Glutamatergic neuron (in vitro differentiated cells): ENCODE data around the gene MAGI1. TPM values are rescaled to one million over a fixed set of nuclear protein-coding genes. Genes with fewer than 3 reads are reported as not detected.

Experiments used
- DNase-seq: peaks from one replicate; pipeline ENCODE4 v3.0.0; 2022
- H3K27ac Mint-ChIP-seq: one replicate; pipeline ENCODE4 v1.8.0; 2020; ENCODE audit warnings: mild to moderate bottlenecking, mixed read lengths, inconsistent platforms; ENCODE audit not compliant: unreplicated experiment
- H3K27me3 Mint-ChIP-seq: one replicate; pipeline ENCODE4 v1.8.0; 2020; ENCODE audit warnings: mild to moderate bottlenecking, moderate library complexity, mixed read lengths, inconsistent platforms; ENCODE audit not compliant: unreplicated experiment
- H3K36me3 Mint-ChIP-seq: one replicate; pipeline ENCODE4 v1.8.0; 2020; ENCODE audit warnings: mild to moderate bottlenecking, mixed read lengths, inconsistent platforms; ENCODE audit not compliant: unreplicated experiment
- H3K4me1 Mint-ChIP-seq: one replicate; pipeline ENCODE4 v1.8.0; 2020; ENCODE audit warnings: mild to moderate bottlenecking, low read depth, mixed read lengths, inconsistent platforms; ENCODE audit not compliant: unreplicated experiment
- H3K4me3 Mint-ChIP-seq: one replicate; pipeline ENCODE4 v1.8.0; 2020; ENCODE audit warnings: mild to moderate bottlenecking, mixed read lengths, inconsistent platforms; ENCODE audit not compliant: unreplicated experiment
- H3K9me3 Mint-ChIP-seq: one replicate; pipeline ENCODE4 v1.8.0; 2020; ENCODE audit warnings: mild to moderate bottlenecking, moderate library complexity, mixed read lengths, inconsistent platforms; ENCODE audit not compliant: unreplicated experiment
- CTCF ChIP-seq: fragments of 200-600 bp; sonication (generic); IDR thresholded peaks from one replicate; pipeline ENCODE4 v1.5.0; 2021; ENCODE audit not compliant: partially characterized antibody, unreplicated experiment
- total RNA-seq: library from RNA; stranded (reverse); fragmentation: NEBNext Ultra II Directional; extraction: Animal tissue kit (Norgen Biotek cat#: 25700); gene quantifications from one replicate; pipeline ENCODE4 v1.2.1, GENCODE V29; 2021; ENCODE audit not compliant: unreplicated experiment

The MAGI1 gene
- total RNA-seq, 1 donor from 2014 or later, result 46.5 TPM

GRCh38 chr3:65873869-65874268 is 164.8 kb downstream of the MAGI1 start:
- no peaks in the 10 kb centered on the region for H3K9me3 Mint-ChIP-seq
- no peak for TF ChIP-seq CTCF
- H3K27me3 Mint-ChIP-seq, result peaks cover 3% of the 10 kb centered on the region
- peaks cover 5% of the 10 kb centered on the region for H3K4me1 Mint-ChIP-seq
- no peak for DNase-seq
- no peak overlapping the region for H3K4me3 Mint-ChIP-seq
- H3K27ac Mint-ChIP-seq, result no peak overlapping the region
- no peaks in the 10 kb centered on the region for H3K36me3 Mint-ChIP-seq

GRCh38 chr3:65873028-65873427 is 165.7 kb downstream of the MAGI1 start:
- Mint-ChIP-seq H3K9me3 (peaks cover 2% of the 10 kb centered on the region), H3K36me3 (no peaks in the 10 kb centered on the region), H3K4me1 (peaks cover 9% of the 10 kb centered on the region), H3K4me3 (no peak overlapping the region), H3K27me3 (peaks cover 3% of the 10 kb centered on the region), H3K27ac (no peak overlapping the region)
- TF ChIP-seq CTCF, result no peak
- no peak for DNase-seq

DNA sequence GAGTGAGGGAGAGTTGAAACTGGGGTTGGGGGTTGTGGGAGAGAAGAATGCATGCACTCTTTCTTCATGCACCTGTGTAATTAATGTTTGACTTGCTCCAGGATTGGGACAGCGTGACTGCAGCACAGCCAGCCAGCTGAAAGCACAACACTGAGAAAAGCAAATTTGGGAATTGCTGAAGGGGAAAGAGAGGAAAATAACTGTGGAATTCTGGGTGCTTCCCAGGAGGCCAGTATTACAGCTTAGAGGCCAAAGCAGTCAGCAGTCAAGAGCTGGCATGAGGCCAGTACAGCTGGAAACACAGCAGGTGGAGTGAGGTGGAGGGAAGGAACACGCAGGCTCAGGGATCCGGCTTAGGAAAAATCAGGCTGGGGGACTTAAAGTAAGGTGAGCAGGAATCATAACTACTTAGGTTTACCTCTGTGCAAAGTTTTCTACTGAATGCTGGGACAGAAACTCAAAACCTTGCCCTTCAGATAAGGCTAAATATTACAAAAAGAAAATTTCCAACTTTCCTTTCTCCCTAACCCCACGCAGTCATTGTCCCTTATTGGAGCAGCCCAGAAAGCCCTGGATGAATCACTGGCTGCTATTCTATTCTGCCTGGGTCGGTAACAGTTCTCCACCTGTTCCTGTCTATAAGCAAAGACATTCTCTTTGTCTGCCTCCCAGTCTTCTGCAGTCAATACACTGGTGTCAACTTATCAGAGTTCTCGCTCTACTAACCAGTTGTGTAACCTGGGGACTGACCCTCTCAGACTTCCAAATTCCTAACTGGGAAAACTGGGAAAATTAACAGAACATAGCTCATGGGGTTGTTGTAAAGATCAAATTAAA is 167.2 kb downstream of the MAGI1 start:
- H3K9me3 Mint-ChIP-seq, result peaks cover 2% of the 10 kb centered on the region
- peaks cover 3% of the 10 kb centered on the region for H3K27me3 Mint-ChIP-seq
- no peaks in the 10 kb centered on the region for H3K36me3 Mint-ChIP-seq
- H3K27ac Mint-ChIP-seq, result no peak overlapping the region
- peaks cover 13% of the 10 kb centered on the region for H3K4me1 Mint-ChIP-seq
- H3K4me3 Mint-ChIP-seq, result no peak overlapping the region
- no peak for DNase-seq
- no peak for TF ChIP-seq CTCF

GRCh38 chr3:65869798-65870197 is 168.9 kb downstream of the MAGI1 start:
- Mint-ChIP-seq H3K27ac (no peak overlapping the region), H3K36me3 (no peaks in the 10 kb centered on the region), H3K4me1 (peaks cover 13% of the 10 kb centered on the region), H3K4me3 (no peak overlapping the region), H3K9me3 (peaks cover 2% of the 10 kb centered on the region), H3K27me3 (peaks cover 3% of the 10 kb centered on the region)
- no peak for DNase-seq
- TF ChIP-seq CTCF, result no peak

DNA sequence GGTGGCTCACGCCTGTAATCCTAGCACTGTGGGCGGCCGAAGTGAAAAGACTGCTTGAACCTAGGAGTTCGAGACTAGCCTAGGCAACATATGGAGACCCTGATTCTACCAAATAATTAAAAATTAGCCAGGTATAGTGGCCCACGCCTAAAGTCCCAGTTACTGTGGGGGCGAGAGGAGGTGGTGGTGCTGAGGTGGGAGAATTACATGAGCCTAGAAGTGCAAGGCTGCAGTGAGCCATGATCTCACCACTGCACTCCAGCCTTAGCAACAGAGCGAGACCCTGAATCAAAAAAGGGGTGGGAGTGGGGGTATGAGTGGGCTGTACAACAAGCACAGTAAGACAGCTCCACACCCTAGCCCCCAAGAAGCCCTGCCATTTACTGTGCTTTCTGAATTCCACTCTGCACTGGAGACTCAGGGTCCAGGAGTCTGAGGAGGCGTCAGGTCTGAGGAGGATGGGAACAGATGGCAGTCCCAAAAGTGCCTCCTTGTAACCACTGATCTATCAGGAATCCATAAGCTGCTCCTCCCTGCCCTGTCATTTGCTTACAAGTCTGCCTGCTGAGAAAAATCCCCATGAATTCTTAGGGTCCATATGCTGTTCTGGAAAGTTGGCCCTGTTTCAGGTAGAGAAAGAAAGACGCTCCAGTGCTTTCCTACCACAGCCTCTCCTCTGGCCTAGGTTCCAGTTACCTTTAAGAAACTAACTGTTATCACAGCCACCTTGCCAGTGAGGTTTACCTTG is 171.1 kb downstream of the MAGI1 start:
- no peak for DNase-seq
- Mint-ChIP-seq H3K4me3 (no peak overlapping the region), H3K27me3 (peaks cover 3% of the 10 kb centered on the region), H3K9me3 (peaks cover 2% of the 10 kb centered on the region), H3K4me1 (peaks cover 13% of the 10 kb centered on the region), H3K36me3 (no peaks in the 10 kb centered on the region), H3K27ac (no peak overlapping the region)
- no peak for TF ChIP-seq CTCF
